ENCODE data around the gene SUSD4. TPM values are rescaled to one million over a fixed set of nuclear protein-coding genes. Genes with fewer than 3 reads are reported as not detected.

The SUSD4 gene
- total and polyA plus RNA-seq, 10 of the 15 experiments (the other 5 are each of a cell fraction or from before 2014, with no cell fraction given) = 0.13 to 1.1 (median 0.26) TPM; not detected in 3

DNA sequence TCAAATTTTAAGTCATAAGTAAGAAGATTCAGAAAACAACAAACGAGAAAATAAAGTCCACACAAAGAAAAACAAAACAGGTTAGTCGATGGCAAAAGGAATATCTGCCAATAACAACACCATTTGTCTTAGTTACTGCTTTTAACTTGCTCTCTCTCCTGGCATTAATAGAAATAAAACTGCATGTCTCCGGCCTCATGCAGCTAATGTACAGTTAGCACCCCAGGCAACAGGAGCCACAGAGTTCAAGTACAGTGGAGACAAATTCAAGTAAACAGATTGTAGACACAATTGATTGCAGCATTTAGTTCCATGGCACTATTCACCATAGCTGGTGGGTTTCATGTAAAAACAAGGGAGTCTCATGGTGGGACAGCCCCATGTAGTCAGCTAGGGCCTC, 33.5 kb downstream of the SUSD4 start:
- ChIA-PET CTCF (no interaction called here), RAD21 (ENCODE audit: unreplicated experiment) (no interaction called here), SMC1A (ENCODE audit: uncharacterized antibody, unreplicated experiment) (no interaction called here), POLR2A (no interaction called here)
- H3K4me2 ChIP-seq (ENCODE audit: control insufficient read depth, insufficient read depth) = no peak overlapping the region
- H2AFZ ChIP-seq (ENCODE audit: control insufficient read depth, low read depth, low read length) = no peak overlapping the region
- no peaks in the 10 kb centered on the region for H3K36me3 ChIP-seq (ENCODE audit: control insufficient read depth in 2 of 2, insufficient read depth in 2 of 2, low read length in 1 of 2)
- ATAC-seq = no peak
- FAIRE-seq = no peak
- H3K27me3 ChIP-seq (replicated peaks in 1 of 2; ENCODE audit: control insufficient read depth in 2 of 2, insufficient read depth in 2 of 2, low read length in 1 of 2) = no peaks in the 10 kb centered on the region; a peak in 1 of 4 replicates
- H4K20me1 ChIP-seq (ENCODE audit: control insufficient read depth, insufficient read depth) = no peaks in the 10 kb centered on the region
- no peaks in the 10 kb centered on the region for H3K4me1 ChIP-seq (ENCODE audit: control insufficient read depth, insufficient read depth, low read length)
- no peak for DNase-seq (ENCODE audit: low read depth, low spot score)
- no peak overlapping the region for H3K27ac ChIP-seq (ENCODE audit: control insufficient read depth, insufficient read depth)
- intact Hi-C loops (cut with micrococcal nuclease; ENCODE audit: unreplicated experiment) (no loop called here), in situ Hi-C loops (cut with MboI) (no loop called here)
- 0% methylated on average over 3 of the region's 3 CpGs for WGBS (ENCODE audit: insufficient coverage, insufficient replicate concordance, low lambda C conversion rate, missing lambda C conversion rate)
- no peaks in the 10 kb centered on the region for H3K9me3 ChIP-seq (replicated peaks; ENCODE audit: control insufficient read depth, insufficient read depth, low read length)
- H3K79me2 ChIP-seq (ENCODE audit: control insufficient read depth, insufficient read depth, low read length) = no peaks in the 10 kb centered on the region
- no TSS peak for BruUV-seq (replicated peaks)
- no peak overlapping the region for H3K4me3 ChIP-seq
- H3K9ac ChIP-seq (ENCODE audit: control insufficient read depth, insufficient read depth, low read length) = no peak overlapping the region
- no peak for TF ChIP-seq ATF7 (IDR thresholded peaks at IDR 0.05; ENCODE audit: low read depth)
- TF ChIP-seq, protein P1, sequence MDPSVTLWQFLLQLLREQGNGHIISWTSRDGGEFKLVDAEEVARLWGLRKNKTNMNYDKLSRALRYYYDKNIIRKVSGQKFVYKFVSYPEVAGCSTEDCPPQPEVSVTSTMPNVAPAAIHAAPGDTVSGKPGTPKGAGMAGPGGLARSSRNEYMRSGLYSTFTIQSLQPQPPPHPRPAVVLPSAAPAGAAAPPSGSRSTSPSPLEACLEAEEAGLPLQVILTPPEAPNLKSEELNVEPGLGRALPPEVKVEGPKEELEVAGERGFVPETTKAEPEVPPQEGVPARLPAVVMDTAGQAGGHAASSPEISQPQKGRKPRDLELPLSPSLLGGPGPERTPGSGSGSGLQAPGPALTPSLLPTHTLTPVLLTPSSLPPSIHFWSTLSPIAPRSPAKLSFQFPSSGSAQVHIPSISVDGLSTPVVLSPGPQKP (IDR thresholded peaks at IDR 0.05; ENCODE audit: low read depth, low read length) = no peak
- TF ChIP-seq, protein P2, sequence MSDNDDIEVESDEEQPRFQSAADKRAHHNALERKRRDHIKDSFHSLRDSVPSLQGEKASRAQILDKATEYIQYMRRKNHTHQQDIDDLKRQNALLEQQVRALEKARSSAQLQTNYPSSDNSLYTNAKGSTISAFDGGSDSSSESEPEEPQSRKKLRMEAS (IDR thresholded peaks at IDR 0.05; ENCODE audit: low read depth, low read length) = no peak
- TF ChIP-seq LARP7 (IDR thresholded peaks at IDR 0.05) = no peak
- no peak for TF ChIP-seq ESRRA (IDR thresholded peaks at IDR 0.05; ENCODE audit: low read length)
- no peak for TF ChIP-seq ZZZ3 (IDR thresholded peaks at IDR 0.05; ENCODE audit: control insufficient read depth, insufficient read length, low read depth)

All from GM12878 (cell line).